Stomach smooth muscle (tissue), 2 donors: ENCODE results near the gene LNPEP.

Source experiments
- H3K27ac ChIP-seq: one replicate; pipeline ENCODE4 v1.7.0; 2013; ENCODE audit warnings: mild to moderate bottlenecking, low read length, inconsistent platforms
- H3K27me3 ChIP-seq, 2 donors: one replicate each; pipeline ENCODE4 v1.7.0; 2013; ENCODE audit warnings: low read length in 2 of 2; ENCODE audit not compliant: insufficient read depth in 2 of 2, control insufficient read depth in 1 of 2
- H3K36me3 ChIP-seq, 2 donors: one replicate each; pipeline ENCODE4 v1.7.0; 2013; ENCODE audit warnings: low read length in 2 of 2; ENCODE audit not compliant: control insufficient read depth in 2 of 2, insufficient read depth in 2 of 2
- H3K4me1 ChIP-seq: one replicate; pipeline ENCODE4 v1.7.0; 2013; ENCODE audit warnings: low read length; ENCODE audit not compliant: control insufficient read depth, insufficient read depth
- H3K4me3 ChIP-seq, 2 donors: one replicate each; pipeline ENCODE4 v1.7.0; 2013; ENCODE audit warnings: low read length in 2 of 2
- H3K9ac ChIP-seq, 2 donors: one replicate each; pipeline ENCODE4 v1.7.0; 2013; ENCODE audit warnings: low read length in 2 of 2, mild to moderate bottlenecking in 1 of 2
- H3K9me3 ChIP-seq, 2 donors: one replicate each; pipeline ENCODE4 v1.7.0; 2013; ENCODE audit warnings: low read length in 2 of 2; ENCODE audit not compliant: control insufficient read depth in 2 of 2
- donor health status: healthy.
- donor health status: Pancreatic carcinoma.

The LNPEP gene

GRCh38 chr5:97022898-97023297, 87.0 kb downstream of the LNPEP start:
- Histone ChIP-seq H3K9ac (no peak overlapping the region), H3K36me3 (peaks cover 24 to 26% of the 10 kb centered on the region in 2 donors)

GRCh38 chr5:97026721-97027120, 90.8 kb downstream of the LNPEP start:
- Histone ChIP-seq H3K27ac (no peak overlapping the region), H3K27me3 (no peaks in the 10 kb centered on the region), H3K9ac (no peak overlapping the region), H3K9me3 (no peaks in the 10 kb centered on the region), H3K4me3 (no peak overlapping the region), H3K4me1 (no peaks in the 10 kb centered on the region), H3K36me3 (peaks cover 38 to 41% of the 10 kb centered on the region in 2 donors)

More at GRCh38 chr5:97022898-97023297, 87.0 kb downstream of the LNPEP start:
- Histone ChIP-seq H3K4me3 (no peak overlapping the region), H3K27ac (no peak overlapping the region), H3K27me3 (no peaks in the 10 kb centered on the region), H3K9me3 (no peaks in the 10 kb centered on the region), H3K4me1 (peaks cover 2% of the 10 kb centered on the region)

- no peak overlapping the region for H3K27ac ChIP-seq
- no peaks in the 10 kb centered on the region for H3K9me3 ChIP-seq
- H3K4me1 ChIP-seq: no peaks in the 10 kb centered on the region
- no peaks in the 10 kb centered on the region for H3K27me3 ChIP-seq
- H3K36me3 ChIP-seq: peaks cover 0 to 4% of the 10 kb centered on the region in 2 donors
- no peak overlapping the region for H3K4me3 ChIP-seq
- H3K9ac ChIP-seq: no peak overlapping the region
Observed at GRCh38 chr5:97037819-97038218, 101.9 kb downstream of the LNPEP start.

- H3K27ac ChIP-seq: no peak overlapping the region
- peaks cover 2% of the 10 kb centered on the region for H3K4me1 ChIP-seq
- no peak overlapping the region for H3K4me3 ChIP-seq
- no peaks in the 10 kb centered on the region for H3K9me3 ChIP-seq
- H3K36me3 ChIP-seq: peaks cover 0 to 4% of the 10 kb centered on the region in 2 donors
- H3K9ac ChIP-seq: no peak overlapping the region
- H3K27me3 ChIP-seq: no peaks in the 10 kb centered on the region
Observed at GRCh38 chr5:97041239-97041638, 105.4 kb downstream of the LNPEP start.

DNA sequence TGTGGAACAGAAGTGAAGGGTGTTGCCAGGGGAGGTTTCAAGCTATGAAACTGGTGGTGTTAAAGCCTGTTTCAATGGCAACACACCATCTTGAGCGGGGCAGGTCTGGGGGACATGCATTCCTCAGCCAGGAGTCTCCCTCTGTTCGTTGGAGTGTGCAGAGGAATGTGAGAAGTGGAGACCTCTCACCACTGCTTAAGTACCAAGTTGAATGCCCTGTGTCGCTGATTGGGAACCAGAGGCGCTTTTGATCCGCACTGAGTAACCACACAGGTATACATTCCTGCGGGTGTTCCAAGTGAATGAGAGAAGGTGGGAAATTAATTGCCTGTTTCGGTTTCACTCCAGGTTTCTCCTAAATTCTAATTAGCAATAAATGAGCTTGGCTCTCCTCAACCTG, 107.1 kb downstream of the LNPEP start:
- Histone ChIP-seq H3K9me3 (no peaks in the 10 kb centered on the region), H3K27me3 (no peaks in the 10 kb centered on the region), H3K27ac (no peak overlapping the region), H3K9ac (no peak overlapping the region), H3K36me3 (no peaks in the 10 kb centered on the region), H3K4me3 (no peak overlapping the region), H3K4me1 (peaks cover 2% of the 10 kb centered on the region)

- no peak overlapping the region for H3K9ac ChIP-seq
- H3K4me1 ChIP-seq: peaks cover 2% of the 10 kb centered on the region
- no peaks in the 10 kb centered on the region for H3K9me3 ChIP-seq
- no peaks in the 10 kb centered on the region for H3K36me3 ChIP-seq
- no peak overlapping the region for H3K4me3 ChIP-seq
- no peak overlapping the region for H3K27ac ChIP-seq
- no peaks in the 10 kb centered on the region for H3K27me3 ChIP-seq
Observed at GRCh38 chr5:97043511-97043910, 107.6 kb downstream of the LNPEP start.

DNA sequence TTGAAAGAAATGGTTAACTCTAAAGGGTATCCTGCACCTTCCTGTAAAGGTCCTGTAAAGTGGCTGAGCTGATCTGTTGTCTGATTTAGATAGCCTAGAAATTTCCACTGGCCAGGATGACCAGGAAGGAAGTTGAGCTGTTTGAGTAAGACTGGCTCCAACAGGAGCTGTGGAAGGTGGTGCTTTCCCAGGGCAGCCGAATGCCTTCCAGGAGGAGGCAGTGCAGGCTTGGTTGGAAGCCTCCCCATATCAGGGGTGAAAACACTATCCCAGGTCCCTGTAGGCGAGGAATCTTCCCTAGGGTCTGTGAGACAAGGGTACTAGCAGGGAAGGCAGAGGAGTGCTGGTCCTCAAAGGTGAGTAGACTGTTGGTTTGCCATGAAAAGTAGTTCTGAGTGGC, 108.2 kb downstream of the LNPEP start:
- no peaks in the 10 kb centered on the region for H3K27me3 ChIP-seq
- no peaks in the 10 kb centered on the region for H3K36me3 ChIP-seq
- no peak overlapping the region for H3K4me3 ChIP-seq
- H3K27ac ChIP-seq: no peak overlapping the region
- no peaks in the 10 kb centered on the region for H3K9me3 ChIP-seq
- peaks cover 2% of the 10 kb centered on the region for H3K4me1 ChIP-seq
- no peak overlapping the region for H3K9ac ChIP-seq

DNA sequence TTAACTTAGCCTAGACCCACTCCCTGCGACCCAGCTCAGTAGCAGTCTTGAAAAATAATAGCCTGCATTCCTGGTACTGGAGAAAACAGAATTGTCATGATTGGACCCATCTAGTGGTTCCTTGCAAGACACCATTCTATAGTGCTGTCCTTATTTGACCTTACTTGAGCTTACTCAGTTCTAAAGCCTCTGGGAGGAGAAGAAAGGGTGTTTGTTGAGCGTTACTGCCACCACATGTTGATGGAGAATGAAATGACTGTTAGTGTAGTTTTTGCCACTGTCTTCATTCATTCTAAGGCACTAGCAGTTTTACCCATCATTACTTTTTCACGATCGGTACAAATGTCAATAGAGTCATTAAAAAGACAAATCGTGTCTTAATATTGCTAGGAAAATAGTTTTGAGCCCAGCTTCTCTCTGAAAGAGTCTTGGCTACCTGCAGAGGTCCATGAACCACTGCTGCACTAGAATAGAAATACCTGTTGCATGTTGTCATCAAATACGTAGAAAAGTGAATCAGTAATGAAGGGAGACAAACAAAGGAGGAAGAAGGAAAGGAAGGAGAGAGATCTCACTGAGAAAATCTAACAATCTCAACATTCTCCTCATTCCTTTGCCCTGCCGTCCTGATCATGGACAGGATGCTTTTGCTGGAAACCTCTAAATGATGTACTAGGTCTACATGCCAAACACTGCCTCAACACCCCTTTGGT, 110.5 kb downstream of the LNPEP start:
- Histone ChIP-seq H3K9me3 (no peaks in the 10 kb centered on the region), H3K36me3 (no peaks in the 10 kb centered on the region), H3K9ac (no peak overlapping the region), H3K27me3 (no peaks in the 10 kb centered on the region), H3K4me1 (peaks cover 2% of the 10 kb centered on the region), H3K4me3 (no peak overlapping the region), H3K27ac (no peak overlapping the region)

DNA sequence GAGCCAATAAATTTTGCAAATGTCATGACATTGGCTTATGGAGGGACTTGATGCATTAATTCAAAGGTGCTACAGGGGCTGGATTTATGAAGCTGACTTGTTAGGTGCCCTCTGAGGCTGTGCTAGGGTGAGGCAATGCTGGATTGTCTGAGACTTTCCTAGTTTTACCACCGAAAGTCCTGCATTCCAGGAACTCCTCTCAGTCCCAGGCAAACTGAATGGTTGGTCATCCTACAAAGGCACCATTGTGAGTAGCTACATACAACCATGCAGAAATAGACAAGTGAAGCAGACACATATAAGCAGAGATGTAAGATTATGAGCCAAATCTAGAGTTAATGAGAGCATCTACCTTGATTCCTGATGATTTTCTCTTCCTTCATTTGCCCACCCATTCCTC, 111.2 kb downstream of the LNPEP start:
- Histone ChIP-seq H3K4me1 (peaks cover 2% of the 10 kb centered on the region), H3K9me3 (no peaks in the 10 kb centered on the region)

DNA sequence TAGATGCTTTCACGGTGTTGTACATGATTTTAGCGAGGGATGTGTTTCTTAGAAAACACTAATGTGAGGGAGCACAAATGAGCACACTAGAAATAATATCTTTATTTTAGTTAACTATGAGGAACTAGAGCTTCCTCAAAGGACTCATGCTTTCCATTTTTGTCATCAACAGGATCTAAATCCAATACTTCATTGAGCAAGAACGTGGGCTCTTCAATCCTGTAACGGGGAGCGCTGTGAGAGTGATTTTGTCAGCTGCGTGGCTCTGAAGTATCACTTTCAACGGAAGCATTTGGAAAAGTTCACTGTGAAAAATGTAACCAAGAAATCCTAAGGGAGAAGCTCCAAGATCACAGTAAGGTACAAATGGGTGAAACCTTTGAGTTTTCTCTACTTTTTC, 113.3 kb downstream of the LNPEP start:
- no peaks in the 10 kb centered on the region for H3K27me3 ChIP-seq
- H3K36me3 ChIP-seq: no peaks in the 10 kb centered on the region
- no peak overlapping the region for H3K9ac ChIP-seq
- peaks cover under 1% of the 10 kb centered on the region for H3K4me1 ChIP-seq
- H3K4me3 ChIP-seq: no peak overlapping the region
- H3K9me3 ChIP-seq: no peaks in the 10 kb centered on the region
- H3K27ac ChIP-seq: no peak overlapping the region

More for the DNA sequence above, 111.2 kb downstream of the LNPEP start:
- H3K9ac ChIP-seq: no peak overlapping the region
- no peak overlapping the region for H3K4me3 ChIP-seq
- no peaks in the 10 kb centered on the region for H3K36me3 ChIP-seq
- no peak overlapping the region for H3K27ac ChIP-seq
- no peaks in the 10 kb centered on the region for H3K27me3 ChIP-seq

DNA sequence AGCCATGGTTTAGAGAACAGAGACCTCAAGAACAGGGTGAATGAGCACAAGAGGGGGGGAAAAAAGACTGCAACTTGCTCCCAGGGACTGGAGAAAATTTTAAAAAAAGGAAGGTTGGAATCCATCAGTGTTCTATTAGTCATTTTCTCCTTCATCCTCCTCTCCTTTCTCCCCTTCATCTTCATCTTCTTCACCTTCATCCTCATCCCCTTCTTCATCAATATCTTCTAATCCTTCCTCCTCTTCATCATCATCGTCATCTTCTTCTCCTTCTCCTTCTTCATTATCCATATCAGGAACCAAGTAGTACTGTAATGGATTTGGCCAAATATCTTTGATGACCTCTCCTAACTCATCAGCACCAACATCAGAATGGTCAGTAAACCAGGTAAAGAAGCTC, 120.4 kb downstream of the LNPEP start:
- no peaks in the 10 kb centered on the region for H3K27me3 ChIP-seq

More for the DNA sequence above, 120.4 kb downstream of the LNPEP start:
- no peak overlapping the region for H3K9ac ChIP-seq
- no peak overlapping the region for H3K4me3 ChIP-seq
- H3K27ac ChIP-seq: no peak overlapping the region
- H3K9me3 ChIP-seq: peaks cover 0 to 2% of the 10 kb centered on the region in 2 donors
- no peaks in the 10 kb centered on the region for H3K4me1 ChIP-seq
- no peaks in the 10 kb centered on the region for H3K36me3 ChIP-seq
